ENCODE measurements around the gene TTLL11.

The TTLL11 gene

GRCh38 chr9:121811751-121812150, 281.4 kb downstream of the TTLL11 start:
- H3K4me3 ChIP-seq (ENCODE audit: low read length), result no peak overlapping the region
- H3K36me3 ChIP-seq (ENCODE audit: insufficient read depth, low read length), result no peaks in the 10 kb centered on the region
- no peaks in the 10 kb centered on the region for H3K27me3 ChIP-seq (ENCODE audit: insufficient read depth, low read length)
- H3K9me3 ChIP-seq (ENCODE audit: insufficient read depth, low read depth, low read length), result no peaks in the 10 kb centered on the region
- peaks cover 24% of the 10 kb centered on the region for H3K4me1 ChIP-seq (ENCODE audit: insufficient read depth, low read length)
- WGBS, result 89% methylated on average over 10 of the region's 10 CpGs
- H3K27ac ChIP-seq (ENCODE audit: low read depth, low read length), result no peak overlapping the region
- no peak overlapping the region for H3K9ac ChIP-seq (ENCODE audit: low read depth, low read length)

DNA sequence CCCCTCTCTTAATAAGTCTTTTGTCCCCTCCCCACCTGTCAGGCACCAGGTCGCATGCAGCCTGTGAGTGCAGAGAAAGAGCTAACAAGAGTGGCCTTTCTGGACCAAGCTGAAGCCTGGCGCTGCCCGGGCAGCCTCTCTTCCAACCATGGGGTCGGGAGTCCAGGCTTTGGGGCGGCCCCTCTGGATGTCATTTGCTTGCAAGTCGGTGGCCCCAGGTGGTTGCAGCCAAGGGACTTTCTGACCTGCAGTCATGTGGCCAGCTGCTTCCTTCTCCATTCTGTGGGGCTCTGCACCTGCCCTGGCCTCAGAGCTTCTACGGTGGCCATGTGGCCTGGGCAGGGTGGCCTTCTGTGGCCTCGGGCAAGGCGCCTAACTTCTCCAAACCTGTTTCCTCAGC, 282.0 kb downstream of the TTLL11 start:
- no peak overlapping the region for H3K4me3 ChIP-seq (ENCODE audit: low read length)
- WGBS, result 86% methylated on average over 9 of the region's 9 CpGs

DNA sequence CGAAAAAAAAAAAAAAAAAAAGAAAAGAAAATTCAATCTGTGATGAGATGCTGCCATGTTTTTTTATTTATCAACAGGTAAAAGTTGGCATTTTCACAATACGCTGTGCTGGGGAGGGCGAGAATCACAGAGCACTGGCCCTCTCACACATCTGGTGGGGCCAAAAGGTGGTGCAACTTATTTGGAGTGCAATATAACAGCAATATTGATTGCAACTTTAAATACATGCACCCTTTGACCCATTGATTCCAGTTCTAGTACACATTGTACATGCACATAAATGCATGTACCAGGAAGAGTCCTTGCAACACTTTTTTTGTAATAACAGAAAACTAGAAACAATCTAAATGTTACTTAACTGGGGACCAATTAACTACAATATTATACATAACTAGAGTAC, 282.6 kb downstream of the TTLL11 start:
- Histone ChIP-seq H3K27me3 (ENCODE audit: insufficient read depth, low read length) (no peaks in the 10 kb centered on the region), H3K4me3 (ENCODE audit: low read length) (no peak overlapping the region), H3K9ac (ENCODE audit: low read depth, low read length) (no peak overlapping the region), H3K27ac (ENCODE audit: low read depth, low read length) (no peak overlapping the region), H3K36me3 (ENCODE audit: insufficient read depth, low read length) (no peaks in the 10 kb centered on the region), H3K9me3 (ENCODE audit: insufficient read depth, low read depth, low read length) (no peaks in the 10 kb centered on the region), H3K4me1 (ENCODE audit: insufficient read depth, low read length) (peaks cover 20% of the 10 kb centered on the region)
- 92% methylated on average over 3 of the region's 3 CpGs for WGBS

More for the DNA sequence above, 282.0 kb downstream of the TTLL11 start:
- H3K27ac ChIP-seq (ENCODE audit: low read depth, low read length), result no peak overlapping the region
- no peaks in the 10 kb centered on the region for H3K27me3 ChIP-seq (ENCODE audit: insufficient read depth, low read length)
- no peaks in the 10 kb centered on the region for H3K9me3 ChIP-seq (ENCODE audit: insufficient read depth, low read depth, low read length)
- no peak overlapping the region for H3K9ac ChIP-seq (ENCODE audit: low read depth, low read length)
- peaks cover 20% of the 10 kb centered on the region for H3K4me1 ChIP-seq (ENCODE audit: insufficient read depth, low read length)
- no peaks in the 10 kb centered on the region for H3K36me3 ChIP-seq (ENCODE audit: insufficient read depth, low read length)

GRCh38 chr9:121809356-121810050, 283.6 kb downstream of the TTLL11 start:
- H3K4me1 ChIP-seq (ENCODE audit: insufficient read depth, low read length), result peaks cover 13% of the 10 kb centered on the region
- H3K36me3 ChIP-seq (ENCODE audit: insufficient read depth, low read length), result no peaks in the 10 kb centered on the region
- H3K9ac ChIP-seq (ENCODE audit: low read depth, low read length), result no peak overlapping the region
- WGBS, result 93% methylated on average over 14 of the region's 15 CpGs
- no peak overlapping the region for H3K4me3 ChIP-seq (ENCODE audit: low read length)
- no peaks in the 10 kb centered on the region for H3K27me3 ChIP-seq (ENCODE audit: insufficient read depth, low read length)
- H3K9me3 ChIP-seq (ENCODE audit: insufficient read depth, low read depth, low read length), result peaks cover 4% of the 10 kb centered on the region; the same call in 1 of the 2 replicates
- H3K27ac ChIP-seq (ENCODE audit: low read depth, low read length), result no peak overlapping the region

DNA sequence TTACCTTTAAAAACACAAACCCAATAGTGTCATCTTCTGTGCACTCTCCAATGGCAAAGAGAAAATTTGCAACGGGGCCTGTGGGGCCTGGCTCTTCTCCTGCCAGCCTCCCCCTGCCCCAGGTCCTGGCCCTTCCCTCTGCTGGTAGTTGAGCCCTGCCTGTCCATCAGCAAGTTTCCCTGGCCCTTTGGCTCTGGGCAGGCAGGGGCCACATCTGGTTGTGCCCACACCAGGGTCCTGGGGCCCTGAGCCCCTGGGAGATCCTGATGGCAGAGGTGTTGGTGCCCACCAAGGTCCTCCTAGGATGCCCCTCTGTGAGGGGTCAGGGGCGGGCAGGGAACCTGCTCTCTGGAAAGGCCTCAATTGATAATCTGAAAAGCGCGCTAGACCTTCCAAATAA, 284.3 kb downstream of the TTLL11 start:
- Histone ChIP-seq H3K36me3 (ENCODE audit: insufficient read depth, low read length) (no peaks in the 10 kb centered on the region), H3K27me3 (ENCODE audit: insufficient read depth, low read length) (no peaks in the 10 kb centered on the region), H3K4me3 (ENCODE audit: low read length) (no peak overlapping the region), H3K9me3 (ENCODE audit: insufficient read depth, low read depth, low read length) (peaks cover 7% of the 10 kb centered on the region), H3K27ac (ENCODE audit: low read depth, low read length) (no peak overlapping the region), H3K4me1 (ENCODE audit: insufficient read depth, low read length) (peaks cover 10% of the 10 kb centered on the region), H3K9ac (ENCODE audit: low read depth, low read length) (no peak overlapping the region)
- 84% methylated on average over 4 of the region's 4 CpGs for WGBS

GRCh38 chr9:121807823-121808278, 285.3 kb downstream of the TTLL11 start:
- Histone ChIP-seq H3K27me3 (ENCODE audit: insufficient read depth, low read length) (no peaks in the 10 kb centered on the region), H3K9me3 (ENCODE audit: insufficient read depth, low read depth, low read length) (peaks cover 7% of the 10 kb centered on the region), H3K27ac (ENCODE audit: low read depth, low read length) (no peak overlapping the region), H3K9ac (ENCODE audit: low read depth, low read length) (no peak overlapping the region), H3K4me3 (ENCODE audit: low read length) (no peak overlapping the region), H3K36me3 (ENCODE audit: insufficient read depth, low read length) (no peaks in the 10 kb centered on the region), H3K4me1 (ENCODE audit: insufficient read depth, low read length) (0 out of 2 replicates have a peak, but pooled peaks cover 3% of the 10 kb centered on the region)
- 93% methylated on average over 16 of the region's 16 CpGs for WGBS

DNA sequence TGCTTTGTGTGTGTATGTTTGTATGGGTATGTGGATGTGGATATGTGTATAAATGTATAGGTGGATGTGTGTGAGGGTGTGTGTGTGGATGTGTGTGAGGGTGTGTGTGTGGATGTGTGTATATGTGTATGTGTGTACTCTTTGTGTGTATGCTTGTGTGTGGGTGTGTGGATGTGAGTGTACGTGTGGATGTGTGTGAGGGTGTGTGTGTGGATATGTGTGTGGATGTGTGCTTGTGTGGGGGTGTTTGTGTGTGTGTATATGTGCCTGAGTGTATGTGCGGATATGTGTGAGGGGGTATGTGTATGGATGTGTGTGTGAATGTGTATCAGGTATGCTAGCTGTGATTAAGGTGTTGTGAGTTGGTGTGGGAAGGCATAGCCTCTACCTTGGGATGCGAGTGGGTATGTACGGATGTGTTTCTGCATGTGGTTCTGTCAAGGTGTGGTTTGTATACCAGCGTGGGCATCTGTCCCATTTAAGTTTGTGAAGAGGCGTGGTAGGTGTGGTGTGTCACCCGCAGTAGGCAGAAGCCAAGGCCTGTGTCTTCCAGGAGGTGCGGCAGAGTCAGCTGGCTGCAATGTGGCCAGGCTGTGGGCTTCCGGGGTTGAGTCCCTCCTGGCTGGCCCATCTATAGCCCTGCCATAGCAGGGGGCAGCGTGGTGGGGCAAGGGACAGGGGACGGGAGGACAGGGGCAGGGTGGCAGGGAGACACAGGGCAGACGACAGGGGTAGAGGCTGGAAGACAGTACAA, 285.9 kb downstream of the TTLL11 start:
- H3K4me1 ChIP-seq (ENCODE audit: insufficient read depth, low read length), result no peaks in the 10 kb centered on the region
- 74% methylated on average over 12 of the region's 12 CpGs for WGBS
- H3K27ac ChIP-seq (ENCODE audit: low read depth, low read length), result no peak overlapping the region
- no peak overlapping the region for H3K4me3 ChIP-seq (ENCODE audit: low read length)
- peaks cover 7% of the 10 kb centered on the region for H3K9me3 ChIP-seq (ENCODE audit: insufficient read depth, low read depth, low read length)
- H3K9ac ChIP-seq (ENCODE audit: low read depth, low read length), result no peak overlapping the region
- no peaks in the 10 kb centered on the region for H3K27me3 ChIP-seq (ENCODE audit: insufficient read depth, low read length)
- no peaks in the 10 kb centered on the region for H3K36me3 ChIP-seq (ENCODE audit: insufficient read depth, low read length)

DNA sequence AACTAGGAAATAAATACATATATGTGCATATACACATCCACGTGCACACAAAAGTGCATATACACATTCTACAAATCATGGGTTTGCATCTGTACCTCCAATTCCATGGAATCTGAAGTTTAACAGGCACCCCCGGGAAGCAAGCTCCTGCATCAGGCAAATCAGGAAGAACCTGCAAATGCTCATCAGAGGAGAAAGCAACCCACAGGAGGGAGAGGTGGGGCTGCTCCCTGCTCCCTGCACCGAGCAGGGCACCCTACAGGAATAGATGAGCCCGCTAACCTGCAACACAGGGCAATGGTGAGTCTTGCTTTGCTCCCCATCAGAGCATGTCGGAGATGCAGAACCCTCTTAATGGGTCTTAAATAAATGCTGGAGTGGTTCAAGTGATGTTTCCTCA, 290.4 kb downstream of the TTLL11 start:
- Histone ChIP-seq H3K4me3 (ENCODE audit: low read length) (no peak overlapping the region), H3K9ac (ENCODE audit: low read depth, low read length) (no peak overlapping the region), H3K36me3 (ENCODE audit: insufficient read depth, low read length) (no peaks in the 10 kb centered on the region), H3K27ac (ENCODE audit: low read depth, low read length) (no peak overlapping the region), H3K27me3 (ENCODE audit: insufficient read depth, low read length) (no peaks in the 10 kb centered on the region), H3K4me1 (ENCODE audit: insufficient read depth, low read length) (peaks cover under 1% of the 10 kb centered on the region; the same call in 1 of the 2 replicates), H3K9me3 (ENCODE audit: insufficient read depth, low read depth, low read length) (peaks cover 7% of the 10 kb centered on the region)
- 86% methylated on average over 5 of the region's 5 CpGs for WGBS

DNA sequence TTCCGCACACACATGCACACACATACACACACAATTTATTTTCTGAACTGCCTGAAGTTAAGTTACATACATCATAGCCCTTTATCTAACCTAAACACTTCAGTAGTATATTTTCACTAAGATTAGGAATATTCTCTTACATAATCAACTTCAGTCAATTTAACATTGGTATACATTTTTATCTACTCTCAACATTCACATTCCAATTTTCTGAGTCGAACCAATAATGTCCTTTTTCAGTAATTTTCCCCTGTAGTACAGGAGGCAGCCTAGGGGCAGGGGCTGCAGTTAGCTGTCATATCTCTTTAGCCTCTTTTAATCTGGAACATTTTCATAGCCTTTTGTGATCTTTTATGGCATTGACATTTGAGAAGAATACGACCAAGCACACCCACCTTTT, 291.5 kb downstream of the TTLL11 start:
- no peaks in the 10 kb centered on the region for H3K36me3 ChIP-seq (ENCODE audit: insufficient read depth, low read length)
- H3K27ac ChIP-seq (ENCODE audit: low read depth, low read length), result no peak overlapping the region
- WGBS, result 97% methylated on average over 2 of the region's 3 CpGs
- H3K9me3 ChIP-seq (ENCODE audit: insufficient read depth, low read depth, low read length), result peaks cover 7% of the 10 kb centered on the region
- H3K4me3 ChIP-seq (ENCODE audit: low read length), result no peak overlapping the region
- H3K27me3 ChIP-seq (ENCODE audit: insufficient read depth, low read length), result no peaks in the 10 kb centered on the region
- H3K9ac ChIP-seq (ENCODE audit: low read depth, low read length), result no peak overlapping the region
- H3K4me1 ChIP-seq (ENCODE audit: insufficient read depth, low read length), result peaks cover 7% of the 10 kb centered on the region; the same call in 1 of the 2 replicates

DNA sequence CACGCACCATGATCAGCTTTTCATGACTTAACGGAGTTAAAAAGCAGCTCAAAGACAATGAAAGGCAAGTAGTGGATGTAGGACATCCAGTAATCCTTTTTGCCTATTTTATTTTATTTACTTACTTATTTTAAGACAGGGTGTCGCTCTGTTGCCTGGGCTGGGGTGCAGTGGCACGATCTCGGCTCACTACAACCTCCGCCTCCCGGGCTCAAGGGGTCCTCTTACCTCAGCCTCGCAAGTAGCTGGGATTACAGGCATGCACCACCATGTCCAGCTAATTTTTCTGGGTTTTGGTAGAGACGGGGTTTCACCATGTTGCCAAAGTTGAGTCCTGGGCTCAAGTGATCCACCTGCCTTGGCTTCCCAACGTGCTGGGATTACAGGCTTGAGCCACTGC, 292.7 kb downstream of the TTLL11 start:
- Histone ChIP-seq H3K27ac (ENCODE audit: low read depth, low read length) (no peak overlapping the region), H3K9ac (ENCODE audit: low read depth, low read length) (no peak overlapping the region), H3K36me3 (ENCODE audit: insufficient read depth, low read length) (no peaks in the 10 kb centered on the region), H3K4me1 (ENCODE audit: insufficient read depth, low read length) (peaks cover 7% of the 10 kb centered on the region; the same call in 1 of the 2 replicates), H3K27me3 (ENCODE audit: insufficient read depth, low read length) (no peaks in the 10 kb centered on the region), H3K9me3 (ENCODE audit: insufficient read depth, low read depth, low read length) (peaks cover 7% of the 10 kb centered on the region), H3K4me3 (ENCODE audit: low read length) (no peak overlapping the region)
- WGBS, result 91% methylated on average over 10 of the region's 10 CpGs

DNA sequence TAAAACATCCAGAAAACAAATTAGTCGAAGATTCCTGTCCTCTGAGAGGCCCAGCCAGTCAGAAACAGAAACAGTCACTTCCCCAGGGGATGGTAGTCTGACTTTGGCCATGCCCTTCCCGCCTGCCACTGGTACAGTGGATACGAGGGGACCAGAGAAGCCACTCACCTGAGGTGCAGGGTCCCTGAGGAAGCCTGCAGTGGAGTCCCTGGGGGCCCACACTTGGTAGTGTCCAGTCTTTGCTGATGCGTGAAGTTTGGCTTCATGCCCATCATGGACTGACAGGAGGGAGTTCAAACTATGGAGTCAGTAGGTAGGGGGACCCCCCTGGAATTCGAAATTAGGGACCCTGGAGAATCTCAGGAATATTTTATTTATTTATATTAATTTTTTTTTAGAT, 294.2 kb downstream of the TTLL11 start:
- H3K27ac ChIP-seq (ENCODE audit: low read depth, low read length), result no peak overlapping the region
- no peaks in the 10 kb centered on the region for H3K27me3 ChIP-seq (ENCODE audit: insufficient read depth, low read length)
- no peaks in the 10 kb centered on the region for H3K9me3 ChIP-seq (ENCODE audit: insufficient read depth, low read depth, low read length)
- H3K4me3 ChIP-seq (ENCODE audit: low read length), result no peak overlapping the region
- peaks cover 7% of the 10 kb centered on the region; the same call in 1 of the 2 replicates for H3K4me1 ChIP-seq (ENCODE audit: insufficient read depth, low read length)
- H3K36me3 ChIP-seq (ENCODE audit: insufficient read depth, low read length), result no peaks in the 10 kb centered on the region
- 95% methylated on average over 4 of the region's 5 CpGs for WGBS
- no peak overlapping the region for H3K9ac ChIP-seq (ENCODE audit: low read depth, low read length)
